Placental pericyte (primary cell): ENCODE measurements around the gene ARHGEF6. TPM values are rescaled to one million over a fixed set of nuclear protein-coding genes. Genes with fewer than 3 reads are reported as not detected.

Source experiments
- small RNA-seq: library from RNA; depleted of rRNA; stranded (forward); fragments of <200 nt; gene quantifications from one replicate; pipeline ENCODE3, GENCODE V24; 2012; ENCODE audit warnings: low replicate concordance
- total RNA-seq: library from RNA; depleted of rRNA; stranded (reverse); fragments of >200 nt; gene quantifications from 2 replicates; pipeline ENCODE4 v1.2.3, GENCODE V29; 2012

Gene ARHGEF6, protein sequence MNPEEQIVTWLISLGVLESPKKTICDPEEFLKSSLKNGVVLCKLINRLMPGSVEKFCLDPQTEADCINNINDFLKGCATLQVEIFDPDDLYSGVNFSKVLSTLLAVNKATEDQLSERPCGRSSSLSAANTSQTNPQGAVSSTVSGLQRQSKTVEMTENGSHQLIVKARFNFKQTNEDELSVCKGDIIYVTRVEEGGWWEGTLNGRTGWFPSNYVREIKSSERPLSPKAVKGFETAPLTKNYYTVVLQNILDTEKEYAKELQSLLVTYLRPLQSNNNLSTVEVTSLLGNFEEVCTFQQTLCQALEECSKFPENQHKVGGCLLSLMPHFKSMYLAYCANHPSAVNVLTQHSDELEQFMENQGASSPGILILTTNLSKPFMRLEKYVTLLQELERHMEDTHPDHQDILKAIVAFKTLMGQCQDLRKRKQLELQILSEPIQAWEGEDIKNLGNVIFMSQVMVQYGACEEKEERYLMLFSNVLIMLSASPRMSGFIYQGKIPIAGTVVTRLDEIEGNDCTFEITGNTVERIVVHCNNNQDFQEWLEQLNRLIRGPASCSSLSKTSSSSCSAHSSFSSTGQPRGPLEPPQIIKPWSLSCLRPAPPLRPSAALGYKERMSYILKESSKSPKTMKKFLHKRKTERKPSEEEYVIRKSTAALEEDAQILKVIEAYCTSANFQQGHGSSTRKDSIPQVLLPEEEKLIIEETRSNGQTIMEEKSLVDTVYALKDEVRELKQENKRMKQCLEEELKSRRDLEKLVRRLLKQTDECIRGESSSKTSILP
- total RNA-seq, result 2.0 and 12.0 TPM in 2 replicates

GRCh38 chrX:136780763-136781162, at the start of gene ARHGEF6:
ARHGEF6 (minus strand) TSS chrX:136780932; CDS start chrX:136780882, 50 bp downstream.

GRCh38 chrX:136647677-136648360, 132.9 kb downstream of the ARHGEF6 start, which contains the start of gene CD40LG:
CD40LG (plus strand) TSS chrX:136648158; CDS start chrX:136648249, 91 bp downstream.

Small RNAs within 50 kb of the gene (small RNA-seq; reads per million reads assigned to genes)
- gene RF00019, result not detected
- 0.46 reads per million, percentile 15 among the genes with 10 or more reads in this experiment for gene RNU6-972P

Other genes with a start within 250 kb of the ARHGEF6 start
- not detected in 2 replicates for gene VGLL1, start 248.7 kb downstream of the ARHGEF6 start, total RNA-seq
- gene CD40LG, start 132.8 kb downstream of the ARHGEF6 start, total RNA-seq, result not detected in 2 replicates
- 176 and 274 TPM in 2 replicates for gene RBMX, start 99.8 kb upstream of the ARHGEF6 start, total RNA-seq